Measurements from ENCODE around the gene CMSS1. TPM values are rescaled to one million over a fixed set of nuclear protein-coding genes. Genes with fewer than 3 reads are reported as not detected.

Gene CMSS1
- polyA plus RNA-seq, 1 donor from 2014 or later: 31.8 TPM

GRCh38 chr3:100104442-100104798 is 286.8 kb downstream of the CMSS1 start:
- Histone ChIP-seq H3F3A (ENCODE audit: insufficient read depth, low read length, poor library complexity, severe bottlenecking) (no peaks in the 10 kb centered on the region), H3K4me2 (ENCODE audit: low read length) (no peak overlapping the region), H3K9me3 (ENCODE audit: low read length) (no peaks in the 10 kb centered on the region), H3K4me3 (ENCODE audit: low read length) (no peak overlapping the region), H3K27me3 (ENCODE audit: insufficient read depth, low read depth, low read length) (no peaks in the 10 kb centered on the region), H3K9ac (ENCODE audit: low read length) (no peak overlapping the region), H3K36me3 (ENCODE audit: insufficient read depth, low read length) (no peaks in the 10 kb centered on the region), H3K9me2 (ENCODE audit: insufficient read depth, low read length) (no peaks in the 10 kb centered on the region), H4K20me1 (ENCODE audit: insufficient read depth) (no peaks in the 10 kb centered on the region), H2AFZ (ENCODE audit: low read depth, low read length) (no peak overlapping the region), H3K79me2 (replicated peaks; ENCODE audit: insufficient read depth, low read length) (no peaks in the 10 kb centered on the region), H3K27ac (ENCODE audit: low read length) (no peak overlapping the region)
- TF ChIP-seq EP300 (conservative IDR thresholded peaks at IDR 0.05; ENCODE audit: poor library complexity, severe bottlenecking) (no peak), MXI1 (conservative IDR thresholded peaks at IDR 0.05; ENCODE audit: poor library complexity, severe bottlenecking) (no peak), EZH2 (IDR thresholded peaks at IDR 0.05; ENCODE audit: borderline replicate concordance, insufficient read depth, low read length, poor library complexity, severe bottlenecking) (no peak), REST (IDR thresholded peaks at IDR 0.05; ENCODE audit: borderline replicate concordance) (no peak), TAF1 (IDR thresholded peaks at IDR 0.05; ENCODE audit: low read depth) (no peak), CTCF (IDR thresholded peaks at IDR 0.05; ENCODE audit: poor library complexity, severe bottlenecking) (no peak), POLR2AphosphoS5 (IDR thresholded peaks at IDR 0.05) (no peak), RAD21 (conservative IDR thresholded peaks at IDR 0.05) (no peak)

DNA sequence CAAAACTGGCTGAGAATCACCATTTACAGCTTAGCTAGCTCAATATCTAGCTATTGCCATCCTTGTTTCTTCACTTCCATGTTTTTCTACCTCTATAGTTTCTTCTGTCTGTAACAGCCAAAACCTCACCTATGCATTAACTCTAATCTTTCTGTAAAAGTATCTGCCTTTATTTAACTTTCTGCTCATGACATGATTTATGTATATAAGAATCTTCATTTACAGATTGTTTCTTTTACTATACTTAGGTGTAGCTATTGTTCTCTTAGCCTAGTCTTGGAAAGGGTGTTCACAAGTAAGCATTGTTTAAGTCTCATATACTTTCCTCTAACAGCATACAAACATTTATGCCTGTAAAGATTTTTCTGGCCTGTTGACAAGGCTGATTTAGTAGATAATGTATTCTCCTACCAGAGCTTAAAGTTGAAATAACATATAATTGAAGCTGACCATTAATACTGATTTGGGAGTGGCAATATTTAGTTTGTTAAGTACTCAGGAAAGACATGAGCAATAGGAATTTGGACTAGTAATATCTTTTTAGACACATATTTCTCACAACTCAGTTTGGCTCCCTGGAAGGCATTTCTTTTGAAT is 287.3 kb downstream of the CMSS1 start:
- Histone ChIP-seq H3K9me2 (ENCODE audit: insufficient read depth, low read length) (no peaks in the 10 kb centered on the region), H3K36me3 (ENCODE audit: insufficient read depth, low read length) (no peaks in the 10 kb centered on the region), H3F3A (ENCODE audit: insufficient read depth, low read length, poor library complexity, severe bottlenecking) (no peaks in the 10 kb centered on the region), H3K27me3 (ENCODE audit: insufficient read depth, low read depth, low read length) (no peaks in the 10 kb centered on the region), H3K27ac (ENCODE audit: low read length) (no peak overlapping the region), H3K9me3 (ENCODE audit: low read length) (no peaks in the 10 kb centered on the region), H2AFZ (ENCODE audit: low read depth, low read length) (no peak overlapping the region), H3K4me2 (ENCODE audit: low read length) (no peak overlapping the region), H4K20me1 (ENCODE audit: insufficient read depth) (no peaks in the 10 kb centered on the region), H3K79me2 (replicated peaks; ENCODE audit: insufficient read depth, low read length) (no peaks in the 10 kb centered on the region), H3K9ac (ENCODE audit: low read length) (no peak overlapping the region), H3K4me3 (ENCODE audit: low read length) (no peak overlapping the region)
- TF ChIP-seq EP300 (conservative IDR thresholded peaks at IDR 0.05; ENCODE audit: poor library complexity, severe bottlenecking) (no peak), MXI1 (conservative IDR thresholded peaks at IDR 0.05; ENCODE audit: poor library complexity, severe bottlenecking) (no peak)

DNA sequence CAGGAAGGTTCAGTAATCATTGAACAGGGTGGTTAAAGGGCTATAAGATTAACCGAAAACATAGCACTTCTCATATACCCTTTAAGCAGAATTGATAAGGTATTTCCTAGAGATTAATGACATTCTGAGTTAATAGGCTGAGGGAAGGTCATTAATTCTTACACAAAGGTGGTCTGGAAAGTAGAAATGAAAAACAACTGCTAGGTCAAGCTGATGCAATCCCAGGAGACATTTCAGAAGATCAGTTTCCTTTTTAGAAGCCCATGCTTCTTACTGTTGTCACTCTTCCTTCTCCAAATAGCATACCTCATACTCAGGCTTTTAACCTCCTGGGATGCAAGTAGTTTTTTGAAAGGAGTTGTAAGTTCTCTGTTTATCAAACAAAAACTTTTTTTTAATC is 287.8 kb downstream of the CMSS1 start:
- no peak overlapping the region for H3K4me2 ChIP-seq (ENCODE audit: low read length)
- no peak overlapping the region for H3K9ac ChIP-seq (ENCODE audit: low read length)

More for the DNA sequence above, 287.8 kb downstream of the CMSS1 start:
- Histone ChIP-seq H3K79me2 (replicated peaks; ENCODE audit: insufficient read depth, low read length) (no peaks in the 10 kb centered on the region), H3K36me3 (ENCODE audit: insufficient read depth, low read length) (no peaks in the 10 kb centered on the region), H3K9me2 (ENCODE audit: insufficient read depth, low read length) (no peaks in the 10 kb centered on the region), H2AFZ (ENCODE audit: low read depth, low read length) (no peak overlapping the region), H3F3A (ENCODE audit: insufficient read depth, low read length, poor library complexity, severe bottlenecking) (no peaks in the 10 kb centered on the region), H3K27ac (ENCODE audit: low read length) (no peak overlapping the region), H3K4me3 (ENCODE audit: low read length) (no peak overlapping the region), H4K20me1 (ENCODE audit: insufficient read depth) (no peaks in the 10 kb centered on the region), H3K9me3 (ENCODE audit: low read length) (no peaks in the 10 kb centered on the region), H3K27me3 (ENCODE audit: insufficient read depth, low read depth, low read length) (no peaks in the 10 kb centered on the region)
- no peak for TF ChIP-seq EZH2 (IDR thresholded peaks at IDR 0.05; ENCODE audit: borderline replicate concordance, insufficient read depth, low read length, poor library complexity, severe bottlenecking)
